Neutrophil (primary cell): ENCODE data around the gene CAST.
A peak's percentile ranks its signal among the peaks of the same experiment; 100 is the strongest.

Experiments used
- H3K27ac ChIP-seq: fragments of 200-600 bp; sonication (generic); 2 replicates; pipeline ENCODE4 v1.5.1; 2016; ENCODE audit warnings: mild to moderate bottlenecking, moderate library complexity
- H3K27me3 ChIP-seq: fragments of 200-600 bp; sonication (generic); 2 replicates; pipeline ENCODE4 v1.6.0; 2016; ENCODE audit warnings: mild to moderate bottlenecking
- H3K36me3 ChIP-seq: fragments of 200-600 bp; sonication (generic); 2 replicates; pipeline ENCODE4 v1.5.1; 2017
- H3K4me1 ChIP-seq, 2 experiments: fragments of 200-600 bp in 1 of 2; sonication (generic) in 1 of 2; 1 replicate in 1 of 2; 2 replicates in 1 of 2; pipeline versions ENCODE4 v1.5.1 to v1.6.1; 2013 to 2016; ENCODE audit warnings: low read depth in 1 of 2, low read length in 1 of 2, mild to moderate bottlenecking in 1 of 2, moderate library complexity in 1 of 2; ENCODE audit not compliant: control insufficient read depth in 1 of 2, insufficient read depth in 1 of 2
- H3K4me3 ChIP-seq, 2 experiments: fragments of 200-600 bp in 1 of 2; sonication (generic) in 1 of 2; 1 replicate in 1 of 2; 2 replicates in 1 of 2; pipeline ENCODE4 v1.5.1; 2013 to 2016; ENCODE audit warnings: low read depth in 1 of 2, low read length in 1 of 2, mild to moderate bottlenecking in 1 of 2, moderate library complexity in 1 of 2
- H3K9me3 ChIP-seq: fragments of 200-600 bp; sonication (generic); 2 replicates; pipeline ENCODE4 v1.5.1; 2016
- CTCF ChIP-seq: fragments of 200-600 bp; sonication (generic); IDR thresholded peaks from 2 replicates; pipeline ENCODE4 v1.5.1; 2016; ENCODE audit warnings: antibody characterized with exemption

The CAST gene

GRCh38 chr5:96690861-96691260 is 28.7 kb downstream of the CAST start:
- Histone ChIP-seq H3K27me3 (no peaks in the 10 kb centered on the region), H3K4me3 (no peak overlapping the region), H3K36me3 (peaks cover 2% of the 10 kb centered on the region), H3K27ac (peak overlapping the region; percentile 83), H3K4me1 (peaks cover 26 to 33% of the 10 kb centered on the region in 2 experiments), H3K9me3 (no peaks in the 10 kb centered on the region)
- no peak for TF ChIP-seq CTCF

GRCh38 chr5:96691503-96692303 is 29.5 kb downstream of the CAST start:
- H3K9me3 ChIP-seq: no peaks in the 10 kb centered on the region
- H3K27me3 ChIP-seq: no peaks in the 10 kb centered on the region
- TF ChIP-seq CTCF: no peak
- peaks cover 26 to 33% of the 10 kb centered on the region in 2 experiments for H3K4me1 ChIP-seq
- H3K36me3 ChIP-seq: peaks cover 11% of the 10 kb centered on the region
- peak overlapping the region; percentile 83 for H3K27ac ChIP-seq
- no peak overlapping the region for H3K4me3 ChIP-seq

- peaks cover 26 to 33% of the 10 kb centered on the region in 2 experiments for H3K4me1 ChIP-seq
- no peak overlapping the region for H3K4me3 ChIP-seq
- H3K27me3 ChIP-seq: no peaks in the 10 kb centered on the region
- H3K9me3 ChIP-seq: no peaks in the 10 kb centered on the region
- H3K36me3 ChIP-seq: peaks cover 18% of the 10 kb centered on the region
- peak overlapping the region; percentile 83 for H3K27ac ChIP-seq
- TF ChIP-seq CTCF: no peak
Observed at GRCh38 chr5:96692441-96692840, 30.3 kb downstream of the CAST start.

- TF ChIP-seq CTCF: no peak
- Histone ChIP-seq H3K4me1 (peaks cover 16 to 22% of the 10 kb centered on the region in 2 experiments), H3K27me3 (no peaks in the 10 kb centered on the region), H3K27ac (no peak overlapping the region), H3K4me3 (no peak overlapping the region), H3K9me3 (no peaks in the 10 kb centered on the region), H3K36me3 (peaks cover 35% of the 10 kb centered on the region)
Observed at GRCh38 chr5:96699186-96699820, 37.1 kb downstream of the CAST start.

GRCh38 chr5:96702503-96703383 is 40.6 kb downstream of the CAST start:
- H3K36me3 ChIP-seq: peaks cover 13% of the 10 kb centered on the region
- H3K4me3 ChIP-seq: peak overlapping the region; percentile 65 to 78
- H3K4me1 ChIP-seq: peaks cover 23 to 29% of the 10 kb centered on the region in 2 experiments
- no peaks in the 10 kb centered on the region for H3K9me3 ChIP-seq
- no peak for TF ChIP-seq CTCF
- H3K27ac ChIP-seq: peak overlapping the region; percentile 89
- H3K27me3 ChIP-seq: no peaks in the 10 kb centered on the region
